Dermis blood vessel endothelial cell (primary cell): ENCODE measurements around the gene BDP1. TPM values are rescaled to one million over a fixed set of nuclear protein-coding genes. Genes with fewer than 3 reads are reported as not detected.
"Not testable (repeated sequence)": the region's sequence is repeated elsewhere in the genome, so short reads cannot be mapped to it uniquely, and the experiment has no call there.

Source experiments
- DNase-seq: peaks from one replicate; pipeline ENCODE4 v3.0.0; 2010
- total RNA-seq: library from RNA; depleted of rRNA; stranded (reverse); fragments of >200 nt; gene quantifications from 2 replicates; pipeline ENCODE4 v1.2.3, GENCODE V29; 2014

BDP1 gene
- total RNA-seq, 1 donor from 2014 or later = 31.1 TPM

DNA sequence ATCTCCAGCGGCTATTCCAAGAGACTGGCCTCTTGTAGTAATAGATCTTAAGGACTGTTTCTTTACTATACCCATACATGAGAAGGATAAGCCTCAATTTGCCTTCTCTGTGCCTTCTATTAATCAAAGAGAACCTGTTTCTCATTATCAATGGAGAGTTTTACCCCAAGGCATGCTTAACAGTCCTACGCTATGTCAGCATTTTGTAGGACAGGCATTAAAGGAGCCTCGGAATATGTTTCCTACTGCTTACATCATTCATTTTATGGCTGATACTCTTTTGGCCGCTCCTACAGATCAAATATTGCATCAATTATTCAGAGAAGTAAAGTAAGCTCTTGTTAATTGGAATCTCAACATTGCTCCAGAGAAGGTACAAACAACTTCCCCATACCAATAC, 120.1 kb downstream of the BDP1 start:
- not testable (repeated sequence) for DNase-seq

DNA sequence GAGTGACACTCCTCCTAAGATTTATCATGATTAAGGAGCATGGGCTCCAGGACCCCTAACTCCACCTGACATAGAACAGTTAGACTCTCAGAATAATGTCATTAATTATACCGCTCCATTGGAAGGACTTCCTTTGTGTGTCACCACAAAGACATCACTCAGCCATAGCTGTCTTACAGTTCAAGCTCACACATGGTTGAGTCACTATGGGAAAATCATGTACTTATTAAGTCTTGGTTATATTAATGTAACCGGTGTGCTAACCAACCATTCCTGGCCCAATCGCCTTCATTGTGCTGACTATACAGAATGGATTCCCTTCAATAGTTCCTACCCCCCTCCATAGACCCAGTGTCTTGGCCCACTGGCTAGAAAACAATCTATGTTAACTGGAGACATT, 120.8 kb downstream of the BDP1 start:
- DNase-seq = no peak

DNA sequence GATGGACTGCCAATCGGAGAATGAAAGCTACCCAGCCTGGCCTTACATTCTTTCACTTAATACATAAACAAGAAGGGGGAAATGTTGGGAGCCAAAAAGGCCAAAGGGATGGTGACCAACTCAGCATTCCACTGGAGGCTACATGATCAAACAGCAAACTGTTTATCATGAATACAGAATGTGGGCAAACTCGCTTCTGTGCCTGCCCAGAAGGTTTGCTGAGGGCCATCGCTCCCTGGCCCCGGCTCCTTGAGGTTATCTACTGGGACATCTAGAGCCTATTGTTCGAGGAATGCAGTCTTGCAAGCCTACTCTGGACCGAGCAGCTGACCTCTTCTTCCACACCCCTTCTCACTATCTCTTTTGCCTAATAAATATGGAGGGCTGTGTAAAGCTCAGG, 122.4 kb downstream of the BDP1 start:
- DNase-seq = not testable (repeated sequence)

DNA sequence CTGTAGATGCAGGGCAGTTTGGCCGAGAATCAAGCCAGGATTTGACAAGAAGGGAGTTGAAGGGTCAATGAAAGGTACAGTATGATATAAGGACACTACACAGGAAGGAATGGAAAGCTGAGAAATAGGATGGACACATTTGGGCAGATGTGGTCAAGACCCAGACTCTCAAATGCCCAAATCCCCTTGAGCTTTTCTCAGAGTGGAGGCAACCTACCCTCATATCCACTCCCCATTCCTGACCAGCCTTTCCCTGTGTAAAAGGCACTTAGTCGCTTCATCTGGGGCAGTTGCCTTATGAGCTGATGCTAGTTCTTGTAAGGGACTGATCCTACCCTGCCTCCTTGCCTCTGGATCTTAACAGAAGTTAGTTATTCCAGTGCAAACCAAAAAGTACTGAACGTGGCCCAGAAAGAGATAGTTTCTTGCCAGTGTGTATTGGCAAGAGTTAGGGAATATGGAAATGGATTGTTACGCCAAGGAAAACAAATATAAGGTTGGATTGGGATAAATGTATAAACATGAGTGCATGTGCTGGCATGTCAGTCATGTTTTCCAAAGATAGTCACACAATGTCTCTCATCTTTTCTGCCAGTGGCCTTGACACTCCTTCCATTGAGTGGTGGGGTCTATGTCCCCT, 127.6 kb downstream of the BDP1 start:
- DNase-seq = no peak

DNA sequence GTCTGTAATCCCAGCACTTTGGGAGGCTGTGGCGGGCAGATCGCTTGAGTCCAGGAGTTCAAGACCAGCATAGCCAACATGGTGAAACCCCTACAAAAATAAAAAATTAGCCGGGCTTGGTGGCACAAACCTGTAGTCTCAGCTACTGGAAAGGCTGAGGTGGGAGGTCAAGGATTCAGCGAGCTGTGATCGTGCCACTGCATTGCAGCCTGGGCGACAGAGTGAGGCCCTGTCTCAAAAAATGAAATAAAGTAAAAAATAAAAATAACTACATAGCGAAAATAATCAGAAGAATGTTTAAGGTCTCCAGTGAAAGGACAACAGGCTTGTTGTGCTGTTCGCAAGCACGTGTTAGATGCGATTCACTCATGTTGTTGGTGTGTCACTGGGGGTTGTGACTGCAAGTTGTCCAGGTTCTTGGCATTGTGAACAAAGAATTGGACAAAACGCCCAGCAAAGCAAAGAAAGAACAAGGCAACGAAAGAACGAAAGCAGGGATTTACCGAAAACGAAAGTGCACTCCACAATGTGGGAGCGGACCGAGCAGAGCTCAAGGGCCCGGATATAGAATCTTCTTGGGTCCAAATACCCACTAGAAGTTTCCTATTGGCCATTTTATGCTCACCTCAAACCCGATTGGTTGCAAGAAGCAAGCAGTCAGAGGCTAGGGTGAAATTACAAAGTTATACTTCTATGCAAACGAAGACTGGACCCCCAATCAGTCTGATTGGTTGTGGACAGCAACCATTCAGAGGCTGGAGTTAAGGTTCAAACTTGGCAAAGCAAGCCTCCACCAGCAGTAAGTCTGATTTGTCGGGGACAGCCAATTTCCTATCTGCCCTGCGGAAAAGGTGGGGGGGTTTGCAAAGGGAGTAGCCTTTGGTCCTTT, 130.8 kb downstream of the BDP1 start:
- peak; percentile 59 for DNase-seq

DNA sequence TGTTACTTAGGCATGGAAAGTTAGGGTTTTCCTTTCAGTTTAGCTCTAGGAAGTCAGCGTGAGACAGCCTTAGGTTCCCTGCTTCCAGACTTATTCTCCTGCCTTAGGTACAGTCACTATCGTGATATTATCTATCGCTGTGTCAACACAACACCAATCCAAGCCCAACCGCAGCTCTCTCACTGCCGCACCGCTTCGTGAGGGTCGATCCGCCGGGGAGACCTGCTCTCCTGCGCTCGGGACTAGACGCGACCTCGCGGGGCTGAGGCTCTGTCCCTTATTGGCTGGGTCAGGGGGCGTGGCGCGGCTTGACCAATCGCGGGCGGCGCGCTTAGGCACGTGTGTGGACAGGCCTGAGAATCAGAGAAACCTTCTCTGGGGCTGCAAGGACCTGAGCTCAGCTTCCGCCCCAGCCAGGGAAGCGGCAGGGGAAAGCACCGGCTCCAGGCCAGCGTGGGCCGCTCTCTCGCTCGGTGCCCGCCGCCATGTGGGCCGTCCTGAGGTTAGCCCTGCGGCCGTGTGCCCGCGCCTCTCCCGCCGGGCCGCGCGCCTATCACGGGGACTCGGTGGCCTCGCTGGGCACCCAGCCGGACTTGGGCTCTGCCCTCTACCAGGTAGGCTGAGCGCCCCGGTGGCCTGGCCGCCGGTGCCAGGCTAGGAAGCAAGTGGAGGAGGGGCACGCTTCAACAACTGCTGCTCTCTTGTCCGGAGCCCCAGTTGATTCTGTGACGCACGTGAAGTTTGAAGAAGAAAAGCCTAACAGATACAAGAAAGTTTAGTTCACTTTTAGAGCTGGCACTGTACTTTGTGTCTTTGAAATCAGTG, 131.7 kb downstream of the BDP1 start, which contains the start of gene MCCC2:
Gene MCCC2, plus strand, starts transcription at position 400 of the 825 bp plus-strand sequence. Its CDS starts 86 bp downstream, at position 486.
- DNase-seq = peak; percentile 98

DNA sequence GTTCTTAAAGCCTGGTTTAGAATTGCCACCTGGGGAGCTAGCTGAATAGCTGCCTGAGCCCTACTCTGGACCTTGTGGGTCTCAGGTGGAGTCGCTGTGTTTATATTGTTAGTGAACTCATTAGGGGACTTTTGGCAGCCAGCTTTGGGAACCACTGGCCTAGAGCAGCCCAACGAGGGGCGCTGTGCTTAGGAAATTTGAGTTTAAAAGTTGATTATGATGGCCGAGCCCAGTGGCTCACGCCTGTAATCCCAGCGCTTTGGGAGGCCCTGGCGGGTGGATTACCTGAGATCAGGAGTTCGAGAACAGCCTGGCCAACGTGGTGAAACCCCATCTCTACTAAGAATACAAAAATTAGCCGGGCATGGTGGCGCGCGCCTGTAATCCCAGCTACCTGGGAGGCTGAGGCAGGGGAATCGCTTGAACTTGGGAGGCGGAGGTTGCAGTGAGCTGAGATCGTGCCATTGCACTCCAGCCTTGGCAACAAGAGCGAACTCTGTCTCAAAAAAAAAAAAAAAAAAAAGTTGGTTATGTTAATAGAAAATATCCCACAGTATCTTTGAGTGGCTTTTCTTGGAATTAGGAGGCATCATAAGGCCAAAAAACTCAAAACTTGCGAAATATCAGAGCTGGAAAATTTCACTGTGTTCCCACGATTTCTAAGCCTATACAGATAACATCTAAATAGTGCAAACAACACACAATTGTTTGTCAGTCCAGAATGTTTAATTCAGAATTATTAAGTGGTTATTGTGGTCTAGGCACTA, 132.5 kb downstream of the BDP1 start:
- no peak for DNase-seq

DNA sequence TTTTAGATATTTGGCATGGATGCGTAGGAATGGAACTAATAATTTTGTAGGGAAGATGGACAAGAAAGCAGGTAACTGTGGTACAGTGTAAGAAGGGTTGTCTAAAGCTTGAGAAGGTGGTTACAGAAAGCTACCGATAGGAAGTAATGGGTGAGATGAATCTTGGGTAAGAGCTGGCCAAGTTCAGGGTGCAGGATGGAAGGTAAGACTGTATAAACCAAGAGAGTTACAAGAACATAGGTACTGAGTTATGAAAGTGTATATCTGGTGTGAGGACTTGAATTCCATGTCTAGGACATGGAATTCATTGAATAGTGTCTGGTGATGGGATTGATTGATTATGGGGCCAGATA, 133.1 kb downstream of the BDP1 start:
- DNase-seq = no peak

DNA sequence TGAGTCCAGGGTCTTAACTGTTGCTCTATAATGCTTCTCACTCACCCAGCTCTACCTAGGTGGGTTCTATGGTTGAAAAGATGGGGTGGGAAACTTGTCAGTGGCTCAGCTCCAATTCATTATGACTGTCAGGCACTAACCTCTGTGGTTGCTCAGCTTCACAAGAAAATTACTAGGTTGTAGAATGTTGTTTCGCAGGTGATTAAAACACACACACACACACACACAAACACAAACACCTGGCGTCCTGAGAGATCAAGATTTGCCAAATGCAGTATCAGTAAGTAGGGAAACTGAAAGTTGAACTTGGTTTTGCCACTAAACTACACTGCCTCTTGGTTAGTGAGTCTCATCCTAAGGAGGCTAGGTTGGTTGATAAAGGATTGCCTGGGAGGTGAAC, 134.5 kb downstream of the BDP1 start:
- DNase-seq = no peak

DNA sequence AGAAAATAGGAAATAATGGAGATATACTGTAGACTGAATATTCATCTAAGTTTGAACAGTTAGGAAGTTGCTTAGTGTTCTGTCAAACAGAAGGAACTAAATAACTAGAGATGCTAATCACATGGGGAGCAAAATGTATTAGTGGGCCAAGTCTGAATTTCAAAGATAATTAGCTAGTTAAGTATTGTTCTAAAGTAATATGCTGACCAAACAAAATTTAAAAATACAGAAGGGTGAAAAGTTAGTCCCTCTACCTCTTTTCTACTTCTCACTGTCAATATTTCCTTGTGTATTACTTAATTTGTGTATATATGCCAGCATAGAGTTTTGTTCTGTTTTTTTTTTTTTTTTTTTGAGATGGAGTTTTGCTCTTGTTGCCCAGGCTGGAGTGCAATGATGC, 135.6 kb downstream of the BDP1 start:
- DNase-seq = no peak

DNA sequence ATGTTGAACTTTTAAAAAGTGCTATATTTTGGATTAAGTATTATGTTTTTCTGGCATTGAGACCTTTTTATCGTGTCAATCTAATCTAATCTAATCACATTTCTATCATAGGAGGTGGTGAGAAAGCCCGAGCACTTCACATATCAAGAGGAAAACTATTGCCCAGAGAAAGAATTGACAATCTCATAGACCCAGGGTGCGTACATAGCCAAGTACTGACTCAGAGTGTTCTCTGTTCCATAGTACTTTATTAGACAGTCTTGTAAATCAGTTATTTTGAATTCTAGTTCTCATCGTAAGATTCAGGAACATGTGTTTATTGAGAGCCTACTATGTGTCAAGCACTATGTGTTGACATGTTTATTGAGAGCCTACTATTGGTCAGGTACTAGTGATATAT, 140.7 kb downstream of the BDP1 start:
- DNase-seq = no peak

DNA sequence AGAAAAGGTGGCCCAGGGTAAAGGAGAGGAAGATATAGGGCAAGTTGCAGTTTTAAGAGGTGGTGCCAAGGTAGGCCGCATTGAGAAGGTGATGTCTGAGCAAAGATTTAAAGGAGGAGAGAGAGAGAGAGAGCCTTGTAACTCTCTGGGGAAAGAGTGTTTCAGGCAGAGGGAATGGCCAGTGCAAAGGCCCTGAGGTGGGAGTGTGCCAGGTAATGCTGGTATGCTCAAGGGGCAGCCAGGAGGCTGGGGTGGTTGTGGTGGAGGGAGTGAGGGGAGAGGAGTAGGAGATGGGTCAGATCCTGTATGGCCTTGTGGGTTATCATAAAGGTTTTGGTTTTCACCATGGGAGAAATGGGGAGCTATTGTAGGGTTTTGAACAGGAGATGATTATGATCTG, 141.6 kb downstream of the BDP1 start:
- no peak for DNase-seq

DNA sequence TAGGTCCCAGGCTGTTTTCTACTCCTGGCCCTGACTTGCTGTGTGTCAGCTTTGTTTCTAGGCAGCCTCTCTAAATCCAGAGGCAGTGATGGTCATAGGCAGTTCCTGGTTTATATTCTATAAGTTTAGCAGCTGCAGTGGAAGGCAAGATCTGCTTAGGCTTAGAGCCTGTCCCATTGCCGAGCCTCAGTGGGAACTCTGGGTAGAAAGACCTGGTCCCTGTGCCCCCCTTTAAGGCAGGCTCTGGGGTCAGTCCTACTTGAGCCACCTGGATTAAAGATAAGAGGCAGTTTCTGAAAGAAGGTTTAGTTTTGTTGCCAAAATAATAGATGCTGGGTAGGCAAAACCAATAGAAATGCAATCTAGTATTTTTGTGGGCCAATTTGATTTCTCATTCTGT, 145.3 kb downstream of the BDP1 start:
- DNase-seq = peak; percentile 9

DNA sequence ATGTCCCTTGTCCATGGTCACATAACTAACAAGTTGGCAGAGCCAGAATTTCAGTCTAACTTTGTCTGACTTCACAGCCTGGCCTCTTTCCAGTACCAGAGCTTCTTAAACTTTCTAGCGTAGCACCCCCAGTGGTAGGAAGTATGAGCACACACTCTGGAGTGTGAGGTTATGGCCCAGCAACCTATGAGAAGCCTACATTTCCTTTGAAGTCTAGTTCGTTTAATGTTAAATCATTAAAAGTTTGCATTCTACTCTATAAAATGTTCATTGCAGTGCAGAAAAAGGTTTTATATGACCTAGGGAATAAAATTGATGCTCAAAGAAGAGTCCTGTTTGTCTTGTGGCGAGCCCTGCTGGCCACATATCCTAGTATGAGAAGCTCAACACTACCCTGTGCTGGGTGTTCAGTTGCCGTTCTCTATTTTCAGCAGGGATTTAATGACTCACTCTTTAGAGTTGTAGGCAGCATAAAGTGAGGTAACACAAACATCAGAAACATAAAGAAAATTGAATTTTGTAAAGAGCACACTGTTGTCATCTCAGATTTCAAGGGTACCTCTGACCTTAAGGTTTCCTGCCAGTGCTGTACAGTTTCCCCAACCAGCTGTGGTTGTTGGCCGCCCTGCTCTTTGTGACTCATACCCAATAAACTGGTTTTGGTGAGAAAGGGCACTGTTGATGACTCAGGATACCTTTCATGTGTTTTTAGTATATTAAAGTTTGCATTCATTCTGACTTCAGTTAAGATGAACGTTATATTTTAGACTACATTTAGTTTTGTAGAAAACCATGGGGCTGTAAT, 146.0 kb downstream of the BDP1 start:
- peak; percentile 98 for DNase-seq

DNA sequence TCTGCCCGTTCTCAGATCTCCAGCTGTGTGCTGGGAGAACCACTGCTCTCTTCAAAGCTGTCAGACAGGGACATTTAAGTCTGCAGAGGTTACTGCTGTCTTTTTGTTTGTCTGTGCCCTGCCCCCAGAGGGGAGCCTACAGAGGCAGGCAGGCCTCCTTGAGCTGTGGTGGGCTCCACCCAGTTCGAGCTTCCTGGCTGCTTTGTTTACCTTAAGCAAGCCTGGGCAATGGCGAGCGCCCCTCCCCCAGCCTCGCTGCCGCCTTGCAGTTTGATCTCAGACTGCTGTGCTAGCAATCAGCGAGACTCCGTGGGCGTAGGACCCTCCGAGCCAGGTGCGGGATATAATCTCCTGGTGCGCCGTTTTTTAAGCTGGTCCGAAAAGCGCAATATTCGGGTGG, 154.5 kb downstream of the BDP1 start:
- not testable (repeated sequence) for DNase-seq

DNA sequence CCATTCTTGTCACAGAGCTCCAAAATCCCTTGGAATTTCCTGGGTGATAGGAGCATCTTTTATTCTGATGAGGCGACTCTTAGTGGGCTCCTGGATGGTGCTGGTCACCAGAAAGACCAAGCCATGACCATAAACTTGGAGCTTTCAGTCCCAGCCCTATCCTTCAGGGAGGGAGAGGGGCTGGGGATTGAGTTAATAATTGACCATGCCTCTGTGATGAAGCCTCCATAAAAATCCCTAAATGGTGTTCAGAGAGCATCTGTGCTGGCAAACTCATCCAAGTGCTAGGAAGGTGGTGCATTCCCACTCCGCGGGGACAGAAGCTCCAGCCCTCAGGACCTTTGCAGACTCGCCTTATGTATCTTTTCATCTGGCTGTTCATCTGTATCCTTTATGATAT, 160.4 kb downstream of the BDP1 start:
- no peak for DNase-seq

Other genes starting within 250 kb of the BDP1 start
- gene MCCC2, start 131.7 kb downstream of the BDP1 start, total RNA-seq = 29.3 and 41.2 TPM in 2 replicates